Fibroblast of lung (primary cell): ENCODE results near the gene MRPL51. TPM values are rescaled to one million over a fixed set of nuclear protein-coding genes. Genes with fewer than 3 reads are reported as not detected.

Experiments used
- DNase-seq, 2 donors: peaks; one replicate each; pipeline versions ENCODE4 v3.0.0 to v3.0.0-alpha.2; 2010; ENCODE audit warnings: low read depth in 2 of 2
- H2AFZ ChIP-seq: 2 replicates; pipeline ENCODE4 v1.5.1; 2012; ENCODE audit warnings: low read length, control low read depth, inconsistent platforms
- H3K27ac ChIP-seq: 2 replicates; pipeline ENCODE4 v1.5.1; 2011; ENCODE audit warnings: low read length, control low read depth; ENCODE audit not compliant: insufficient read depth
- H3K27me3 ChIP-seq: 2 replicates; pipeline ENCODE4 v1.5.1; 2011; ENCODE audit warnings: mild to moderate bottlenecking, low read length; ENCODE audit not compliant: control insufficient read depth, insufficient read depth
- H3K36me3 ChIP-seq: 2 replicates; pipeline ENCODE4 v1.5.1; 2011; ENCODE audit warnings: low read length; ENCODE audit not compliant: control insufficient read depth, insufficient read depth
- H3K4me1 ChIP-seq: 2 replicates; pipeline ENCODE4 v1.5.1; 2011; ENCODE audit warnings: low read length; ENCODE audit not compliant: control insufficient read depth, insufficient read depth; ENCODE audit errors: extremely low read depth
- H3K4me2 ChIP-seq: 2 replicates; pipeline ENCODE4 v1.5.1; 2011; ENCODE audit warnings: low read length, control low read depth; ENCODE audit not compliant: insufficient read depth; ENCODE audit errors: extremely low read depth
- H3K4me3 ChIP-seq, 4 experiments: fragments of 200-600 bp in 1 of 4; sonication (generic) in 1 of 4; replicated peaks in 1 of 4; 2 replicates each; pipeline ENCODE4 v1.5.1; 2011 to 2016; ENCODE audit warnings: low read length in 4 of 4, low read depth in 3 of 4, mild to moderate bottlenecking in 3 of 4, control low read depth in 2 of 4, inconsistent platforms in 1 of 4, mixed read lengths in 1 of 4; ENCODE audit not compliant: insufficient read depth in 1 of 4; ENCODE audit errors: control extremely low read depth in 1 of 4
- H3K79me2 ChIP-seq: 2 replicates; pipeline ENCODE4 v1.5.1; 2012; ENCODE audit warnings: mild to moderate bottlenecking, low read length, inconsistent platforms; ENCODE audit not compliant: control insufficient read depth, insufficient read depth
- H3K9ac ChIP-seq: 2 replicates; pipeline ENCODE4 v1.5.1; 2011; ENCODE audit warnings: mild to moderate bottlenecking, low read length, control low read depth; ENCODE audit not compliant: insufficient read depth
- H3K9me3 ChIP-seq: 2 replicates; pipeline ENCODE4 v1.5.1; 2012; ENCODE audit warnings: low read depth, low read length; ENCODE audit not compliant: control insufficient read depth, insufficient read depth
- H4K20me1 ChIP-seq: 2 replicates; pipeline ENCODE4 v1.5.1; 2011; ENCODE audit warnings: low read length; ENCODE audit not compliant: control insufficient read depth, insufficient read depth; ENCODE audit errors: extremely low read depth
- EZH2 ChIP-seq: IDR thresholded peaks from 2 replicates; pipeline ENCODE4 v1.5.1; 2012; ENCODE audit warnings: low read length, control low read depth, mild to moderate bottlenecking; ENCODE audit errors: missing control alignments
- polyA plus RNA-seq, 2 donors: library from polyadenylated mRNA; depleted of rRNA in 1 of 2; stranded (reverse) in 1 of 2; unstranded in 1 of 2; fragments of >200 nt; gene quantifications; 2 replicates each; pipeline ENCODE4 v1.2.1, GENCODE V29; 2011 to 2012; ENCODE audit warnings: missing spikeins in 1 of 2
- total RNA-seq: library from RNA; depleted of rRNA; stranded (reverse); fragments of >200 nt; gene quantifications from 2 replicates; pipeline ENCODE4 v1.2.1, GENCODE V29; 2014
- TF ChIP-seq, protein P1 (sequence below), 2 donors: IDR thresholded peaks in 1 of 2; conservative IDR thresholded peaks in 1 of 2; 1 replicate in 1 of 2; 2 replicates in 1 of 2; pipeline ENCODE4 v1.5.1; 2011 to 2012; ENCODE audit warnings: low read length in 2 of 2, control low read depth in 1 of 2, inconsistent platforms in 1 of 2, low read depth in 1 of 2, mild to moderate bottlenecking in 1 of 2

MRPL51 gene
- total and polyA plus RNA-seq, 2 donors (not counting 1 experiment from before 2014, with no cell fraction given), result 118 to 120 TPM

GRCh38 chr12:6524648-6525047 lies 31.6 kb upstream of the MRPL51 start:
- H3K4me1 ChIP-seq, result no peaks in the 10 kb centered on the region
- no peak for TF ChIP-seq EZH2
- TF ChIP-seq, protein P1, sequence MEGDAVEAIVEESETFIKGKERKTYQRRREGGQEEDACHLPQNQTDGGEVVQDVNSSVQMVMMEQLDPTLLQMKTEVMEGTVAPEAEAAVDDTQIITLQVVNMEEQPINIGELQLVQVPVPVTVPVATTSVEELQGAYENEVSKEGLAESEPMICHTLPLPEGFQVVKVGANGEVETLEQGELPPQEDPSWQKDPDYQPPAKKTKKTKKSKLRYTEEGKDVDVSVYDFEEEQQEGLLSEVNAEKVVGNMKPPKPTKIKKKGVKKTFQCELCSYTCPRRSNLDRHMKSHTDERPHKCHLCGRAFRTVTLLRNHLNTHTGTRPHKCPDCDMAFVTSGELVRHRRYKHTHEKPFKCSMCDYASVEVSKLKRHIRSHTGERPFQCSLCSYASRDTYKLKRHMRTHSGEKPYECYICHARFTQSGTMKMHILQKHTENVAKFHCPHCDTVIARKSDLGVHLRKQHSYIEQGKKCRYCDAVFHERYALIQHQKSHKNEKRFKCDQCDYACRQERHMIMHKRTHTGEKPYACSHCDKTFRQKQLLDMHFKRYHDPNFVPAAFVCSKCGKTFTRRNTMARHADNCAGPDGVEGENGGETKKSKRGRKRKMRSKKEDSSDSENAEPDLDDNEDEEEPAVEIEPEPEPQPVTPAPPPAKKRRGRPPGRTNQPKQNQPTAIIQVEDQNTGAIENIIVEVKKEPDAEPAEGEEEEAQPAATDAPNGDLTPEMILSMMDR (conservative IDR thresholded peaks at IDR 0.05 in 1 of 2, IDR thresholded peaks at IDR 0.05 in 1 of 2; ENCODE audit: low read depth in 1 of 2, low read length in 2 of 2), result no peak
- no peak overlapping the region for H3K9ac ChIP-seq
- no peak overlapping the region for H3K27ac ChIP-seq
- no peak overlapping the region for H3K4me3 ChIP-seq
- no peaks in the 10 kb centered on the region for H4K20me1 ChIP-seq
- no peak for DNase-seq
- H3K27me3 ChIP-seq, result no peaks in the 10 kb centered on the region
- H3K79me2 ChIP-seq, result no peaks in the 10 kb centered on the region
- H3K36me3 ChIP-seq, result peaks cover 34% of the 10 kb centered on the region
- H2AFZ ChIP-seq, result no peak overlapping the region
- H3K4me2 ChIP-seq, result no peak overlapping the region
- H3K9me3 ChIP-seq, result no peaks in the 10 kb centered on the region

DNA sequence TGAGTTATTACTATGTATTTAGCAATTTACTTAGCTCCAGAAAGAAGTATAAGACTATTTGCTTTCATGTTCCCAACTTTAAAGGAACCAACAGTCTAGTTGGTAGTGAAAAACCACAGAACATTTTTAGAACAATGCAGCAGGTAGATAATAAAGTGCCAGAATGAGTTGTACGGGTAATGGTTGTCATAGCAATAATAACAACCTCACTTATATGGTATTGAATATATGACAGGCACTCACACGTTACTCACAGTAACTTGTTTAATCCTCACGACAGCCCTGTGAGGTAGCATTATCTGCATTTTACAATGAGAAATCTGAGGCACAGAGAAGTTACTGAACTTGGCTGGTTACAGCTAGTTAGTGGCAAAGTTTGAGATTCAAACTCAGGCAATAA lies 30.6 kb upstream of the MRPL51 start:
- H3K9ac ChIP-seq, result no peak overlapping the region
- H2AFZ ChIP-seq, result no peak overlapping the region
- no peaks in the 10 kb centered on the region for H3K79me2 ChIP-seq
- no peaks in the 10 kb centered on the region for H3K9me3 ChIP-seq
- H3K27me3 ChIP-seq, result no peaks in the 10 kb centered on the region
- peaks cover 32% of the 10 kb centered on the region for H3K36me3 ChIP-seq
- TF ChIP-seq, protein P1 (conservative IDR thresholded peaks at IDR 0.05 in 1 of 2, IDR thresholded peaks at IDR 0.05 in 1 of 2; ENCODE audit: low read depth in 1 of 2, low read length in 2 of 2), result no peak
- no peak for TF ChIP-seq EZH2
- no peak overlapping the region for H3K4me2 ChIP-seq
- H3K27ac ChIP-seq, result no peak overlapping the region
- no peaks in the 10 kb centered on the region for H4K20me1 ChIP-seq
- no peak for DNase-seq
- H3K4me3 ChIP-seq, result no peak overlapping the region
- no peaks in the 10 kb centered on the region for H3K4me1 ChIP-seq

DNA sequence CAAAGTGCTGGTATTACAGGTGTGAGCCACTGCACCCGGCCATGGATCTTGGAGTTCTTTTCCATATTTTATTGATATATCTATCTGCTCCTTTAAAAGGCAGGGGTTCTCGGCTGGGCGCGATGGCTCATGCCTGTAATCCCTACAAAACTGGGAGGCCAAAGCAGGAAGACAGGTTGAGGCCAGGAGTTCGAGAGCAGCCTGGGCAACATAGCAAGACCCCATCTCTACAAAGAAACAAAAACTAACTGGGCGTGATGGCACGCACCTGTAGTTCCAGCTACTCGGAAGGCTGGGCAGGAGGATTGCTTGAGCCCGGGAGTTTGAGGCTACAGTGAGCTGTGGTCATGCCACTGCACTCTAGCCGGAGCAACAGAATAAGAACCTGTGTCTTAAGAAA lies 29.1 kb upstream of the MRPL51 start:
- peaks cover 26% of the 10 kb centered on the region for H3K36me3 ChIP-seq
- TF ChIP-seq, protein P1 (conservative IDR thresholded peaks at IDR 0.05 in 1 of 2, IDR thresholded peaks at IDR 0.05 in 1 of 2; ENCODE audit: low read depth in 1 of 2, low read length in 2 of 2), result no peak
- TF ChIP-seq EZH2, result no peak
- no peaks in the 10 kb centered on the region for H3K9me3 ChIP-seq

More for the DNA sequence above, 29.1 kb upstream of the MRPL51 start:
- no peak overlapping the region for H3K4me2 ChIP-seq
- H2AFZ ChIP-seq, result no peak overlapping the region
- H3K9ac ChIP-seq, result no peak overlapping the region
- H4K20me1 ChIP-seq, result no peaks in the 10 kb centered on the region
- no peak overlapping the region for H3K27ac ChIP-seq
- H3K27me3 ChIP-seq, result no peaks in the 10 kb centered on the region
- no peaks in the 10 kb centered on the region for H3K4me1 ChIP-seq
- no peak overlapping the region for H3K4me3 ChIP-seq
- H3K79me2 ChIP-seq, result no peaks in the 10 kb centered on the region
- DNase-seq, result no peak
